ENCODE measurements around the gene PUSL1.

The PUSL1 gene

DNA sequence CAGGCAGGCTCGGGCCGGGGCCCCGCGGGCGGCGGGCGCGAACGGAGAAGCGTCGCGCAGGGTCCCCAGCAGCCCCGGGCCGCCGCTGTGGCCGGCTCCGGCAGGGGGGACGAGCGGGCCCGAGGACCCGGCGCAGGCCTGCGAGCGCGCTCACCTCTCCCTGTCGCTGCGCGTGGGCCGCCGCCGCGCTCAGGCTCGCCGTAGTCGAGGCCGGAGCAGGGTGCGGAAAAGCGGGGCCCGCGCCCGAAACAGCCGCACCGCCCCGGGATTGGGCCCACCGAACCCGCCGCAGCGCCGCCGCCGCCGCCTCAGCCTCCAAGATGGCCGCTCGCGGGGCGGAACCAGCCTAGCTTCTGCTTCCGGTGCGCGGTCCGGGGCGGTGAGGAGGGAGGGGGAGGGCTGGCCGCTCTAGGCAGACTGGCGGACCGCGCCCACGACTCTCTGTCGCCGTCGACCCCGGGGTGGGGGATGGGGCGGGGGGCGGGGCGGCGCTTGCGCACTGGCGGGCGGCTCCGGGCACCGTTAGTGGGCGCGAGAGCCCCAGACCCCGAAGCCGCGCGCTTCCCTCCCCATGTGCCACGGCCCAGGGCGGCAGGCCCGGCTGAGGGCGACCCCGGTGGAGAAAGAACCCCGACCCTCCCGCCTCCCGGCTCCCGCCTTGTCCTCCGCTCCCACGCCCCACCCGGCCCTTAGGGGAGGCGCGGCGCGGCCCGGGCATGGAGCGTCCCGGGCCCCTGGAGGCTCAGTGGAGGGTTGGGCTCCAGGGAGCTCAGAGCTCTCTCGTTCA lies 34.7 kb upstream of the PUSL1 start, which contains the start of gene UBE2J2:
Gene UBE2J2 (minus strand): TSS at position 343 of the 787 bp plus-strand sequence. CDS start 5,862 bp downstream, outside the sequence.
- H3K27ac ChIP-seq = peak within 1 kb of the TSS; percentile 78
- TF ChIP-seq, protein P1, sequence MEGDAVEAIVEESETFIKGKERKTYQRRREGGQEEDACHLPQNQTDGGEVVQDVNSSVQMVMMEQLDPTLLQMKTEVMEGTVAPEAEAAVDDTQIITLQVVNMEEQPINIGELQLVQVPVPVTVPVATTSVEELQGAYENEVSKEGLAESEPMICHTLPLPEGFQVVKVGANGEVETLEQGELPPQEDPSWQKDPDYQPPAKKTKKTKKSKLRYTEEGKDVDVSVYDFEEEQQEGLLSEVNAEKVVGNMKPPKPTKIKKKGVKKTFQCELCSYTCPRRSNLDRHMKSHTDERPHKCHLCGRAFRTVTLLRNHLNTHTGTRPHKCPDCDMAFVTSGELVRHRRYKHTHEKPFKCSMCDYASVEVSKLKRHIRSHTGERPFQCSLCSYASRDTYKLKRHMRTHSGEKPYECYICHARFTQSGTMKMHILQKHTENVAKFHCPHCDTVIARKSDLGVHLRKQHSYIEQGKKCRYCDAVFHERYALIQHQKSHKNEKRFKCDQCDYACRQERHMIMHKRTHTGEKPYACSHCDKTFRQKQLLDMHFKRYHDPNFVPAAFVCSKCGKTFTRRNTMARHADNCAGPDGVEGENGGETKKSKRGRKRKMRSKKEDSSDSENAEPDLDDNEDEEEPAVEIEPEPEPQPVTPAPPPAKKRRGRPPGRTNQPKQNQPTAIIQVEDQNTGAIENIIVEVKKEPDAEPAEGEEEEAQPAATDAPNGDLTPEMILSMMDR (IDR thresholded peaks at IDR 0.05) = no peak
- no peak for TF ChIP-seq ZFX (IDR thresholded peaks at IDR 0.05; ENCODE audit: borderline replicate concordance)

DNA sequence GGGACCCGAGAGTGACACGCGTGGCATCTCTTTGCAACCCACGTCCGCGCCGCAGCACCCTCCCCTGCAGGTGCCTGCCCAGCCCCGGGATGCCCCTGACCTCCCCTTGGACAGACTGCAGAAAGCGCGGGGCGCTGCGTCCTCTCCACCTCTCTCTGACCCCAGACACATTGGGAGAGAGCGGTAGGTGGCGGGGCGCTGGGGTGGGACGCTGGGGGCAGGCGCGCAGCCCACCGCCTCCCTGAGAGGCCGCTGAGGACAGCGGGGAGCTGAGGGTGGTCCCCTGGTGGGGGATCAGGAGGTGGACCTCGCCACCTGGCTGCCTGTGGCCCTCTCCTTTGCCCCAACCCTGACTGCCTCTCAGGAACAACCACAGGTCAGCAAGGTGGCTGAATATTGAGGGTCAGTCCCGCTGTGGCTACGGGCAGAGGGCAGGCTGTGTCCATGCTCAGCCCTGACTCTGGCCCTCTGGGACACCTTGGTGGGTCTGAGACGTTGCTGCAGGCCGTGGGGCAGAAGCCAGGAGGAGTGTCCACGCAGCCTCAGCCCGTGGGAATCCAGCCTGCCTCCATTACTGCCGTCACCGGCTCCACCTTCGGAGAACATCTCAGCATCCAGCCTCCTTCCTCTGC lies 34.0 kb upstream of the PUSL1 start:
- TF ChIP-seq, protein P1 (IDR thresholded peaks at IDR 0.05) = no peak
- no peak for TF ChIP-seq ZFX (IDR thresholded peaks at IDR 0.05; ENCODE audit: borderline replicate concordance)
- peak overlapping the region; percentile 78; the same call in 1 of the 2 replicates for H3K27ac ChIP-seq

DNA sequence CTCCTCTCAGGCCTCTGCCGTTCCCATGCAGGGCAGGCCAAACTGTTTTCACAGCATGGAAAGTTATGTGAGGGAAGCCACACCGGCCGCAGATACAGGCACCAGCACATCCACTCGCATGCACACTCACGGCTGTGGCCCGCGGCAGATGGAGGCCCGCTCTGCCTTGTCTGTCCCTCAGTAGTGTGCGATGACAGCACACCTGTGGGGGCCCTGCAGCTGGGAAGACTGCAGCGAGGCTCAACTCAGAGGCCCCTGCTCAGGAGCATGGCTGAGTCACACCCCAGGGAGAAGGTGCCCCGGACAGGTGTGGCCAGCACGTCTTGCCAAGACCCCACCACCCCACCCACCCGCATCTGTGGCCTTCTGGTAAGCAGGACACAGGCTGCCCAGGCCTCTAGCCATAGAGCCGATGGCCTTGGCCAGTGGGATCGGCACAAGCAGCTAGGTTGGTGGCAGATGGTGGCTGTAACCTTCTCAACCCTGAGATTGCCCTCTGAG lies 33.4 kb upstream of the PUSL1 start:
- no peak for TF ChIP-seq ZFX (IDR thresholded peaks at IDR 0.05; ENCODE audit: borderline replicate concordance)
- TF ChIP-seq, protein P1 (IDR thresholded peaks at IDR 0.05) = no peak
- no peak overlapping the region for H3K27ac ChIP-seq

DNA sequence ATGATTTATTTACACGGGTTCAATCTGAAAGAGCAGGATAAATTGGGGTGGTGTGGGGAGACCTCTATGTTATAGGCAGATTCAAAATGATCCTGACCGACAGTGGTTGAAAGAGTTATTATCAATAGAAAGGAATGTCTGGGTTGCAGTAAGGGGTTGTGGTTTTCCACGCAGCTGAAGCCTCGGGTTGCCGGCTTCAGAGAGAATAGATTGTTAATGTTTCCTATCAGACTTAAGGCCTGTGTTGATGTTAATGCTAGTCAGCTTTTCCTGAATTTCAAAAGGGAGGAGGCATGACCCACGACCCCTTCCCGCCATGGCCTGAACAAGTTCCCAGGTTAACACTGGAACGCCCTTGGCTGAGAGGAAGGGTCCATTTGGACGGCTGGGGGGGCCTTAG lies 32.6 kb upstream of the PUSL1 start:
- no peak for TF ChIP-seq ZFX (IDR thresholded peaks at IDR 0.05; ENCODE audit: borderline replicate concordance)
- TF ChIP-seq, protein P1 (IDR thresholded peaks at IDR 0.05) = no peak
- no peak overlapping the region for H3K27ac ChIP-seq

DNA sequence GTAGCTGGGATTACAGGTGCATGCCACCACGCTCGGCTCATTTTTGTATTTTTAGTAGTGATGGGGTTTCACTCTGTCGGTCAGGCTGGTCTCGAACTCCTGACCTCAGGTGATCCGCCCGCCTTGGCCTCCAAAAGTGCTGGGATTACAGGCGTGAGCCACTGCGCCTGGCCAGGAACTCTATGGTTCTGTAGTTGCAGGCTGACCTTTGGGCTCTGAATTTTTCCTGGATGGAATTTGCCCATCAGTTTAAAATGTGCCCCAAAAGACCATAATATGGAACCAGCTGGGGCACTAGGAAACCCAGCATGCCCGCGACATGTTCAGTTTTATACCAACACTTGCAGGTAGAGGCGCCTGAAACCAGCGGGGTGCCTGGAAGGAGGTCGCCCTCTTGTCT lies 29.8 kb upstream of the PUSL1 start:
- no peak overlapping the region for H3K27ac ChIP-seq
- TF ChIP-seq ZFX (IDR thresholded peaks at IDR 0.05; ENCODE audit: borderline replicate concordance) = no peak
- TF ChIP-seq, protein P1 (IDR thresholded peaks at IDR 0.05) = no peak

DNA sequence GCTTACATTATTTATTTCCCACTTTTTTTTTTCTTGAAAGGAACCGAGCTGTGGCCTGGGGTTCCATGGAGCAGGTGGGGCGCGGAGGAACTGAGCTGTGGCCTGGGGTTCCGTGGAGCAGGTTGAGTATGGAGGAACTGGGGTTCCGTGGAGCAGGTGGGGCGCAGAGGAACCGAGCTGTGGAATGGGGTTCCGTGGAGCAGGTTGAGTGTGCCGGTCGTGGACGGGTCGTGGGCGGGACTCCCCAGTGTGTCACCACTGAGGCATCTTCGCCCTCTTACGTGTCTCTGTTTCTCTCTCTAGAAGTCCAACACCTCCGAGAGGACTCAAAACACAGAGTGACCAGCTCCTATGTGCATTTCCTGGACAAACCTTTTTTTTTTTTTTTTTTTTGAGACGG lies 29.4 kb upstream of the PUSL1 start:
- TF ChIP-seq, protein P1 (IDR thresholded peaks at IDR 0.05) = no peak
- TF ChIP-seq ZFX (IDR thresholded peaks at IDR 0.05; ENCODE audit: borderline replicate concordance) = no peak

More for the DNA sequence above, 29.4 kb upstream of the PUSL1 start:
- H3K27ac ChIP-seq = no peak overlapping the region
